B cell (primary cell): ENCODE measurements around the gene RAB6A. TPM values are rescaled to one million over a fixed set of nuclear protein-coding genes. Genes with fewer than 3 reads are reported as not detected.

Experiments used
- ATAC-seq: fragments of 200-7000 bp; cut with Tn5 transposase; one replicate; pipeline ENCODE4 v1.10.0; 2021; ENCODE audit warnings: low read depth, mild to moderate bottlenecking, moderate number of reproducible peaks, moderate library complexity
- CTCF ChIA-PET: fragments of 350-600 bp; sonication (Branson Sonifier 250); formaldehyde crosslinking; loops from one replicate; lab custom pipeline; 2021; ENCODE audit warnings: antibody characterized with exemption, inconsistent platforms; lab: Charles Lee
- POLR2A ChIA-PET: fragments of 350-600 bp; sonication (Branson Sonifier 250); formaldehyde crosslinking; loops from one replicate; lab custom pipeline; 2021; ENCODE audit warnings: antibody characterized with exemption; lab: Charles Lee
- DNase-seq: peaks from one replicate; pipeline ENCODE4 v3.0.0; 2013
- H2AFZ ChIP-seq: 2 replicates; pipeline ENCODE4 v1.6.1; 2012; ENCODE audit warnings: mild to moderate bottlenecking, low read depth, low read length; ENCODE audit not compliant: insufficient read depth, poor library complexity, severe bottlenecking
- H3K27ac ChIP-seq, 2 donors: 1 replicate in 1 of 2; 2 replicates in 1 of 2; pipeline ENCODE4 v1.5.1; 2012 to 2013; ENCODE audit warnings: low read length in 2 of 2, mild to moderate bottlenecking in 2 of 2, moderate library complexity in 1 of 2
- H3K27me3 ChIP-seq, 4 experiments: fragments of 200-600 bp in 1 of 4; sonication (generic) in 1 of 4; replicated peaks in 1 of 4; 1 replicate in 2 of 4; 2 replicates in 2 of 4; pipeline versions ENCODE4 v1.6.1 to v1.7.0; 2013 to 2016; ENCODE audit warnings: low read length in 3 of 4, mild to moderate bottlenecking in 2 of 4, mixed read lengths in 1 of 4, moderate library complexity in 1 of 4; ENCODE audit not compliant: insufficient read depth in 4 of 4, control insufficient read depth in 3 of 4; ENCODE audit errors: control extremely low read depth in 1 of 4
- H3K36me3 ChIP-seq, 2 experiments: replicated peaks in 1 of 2; 1 replicate in 1 of 2; 2 replicates in 1 of 2; pipeline versions ENCODE4 v1.6.1 to v1.7.1; 2013; ENCODE audit warnings: low read length in 1 of 2; ENCODE audit not compliant: insufficient read depth in 2 of 2, control insufficient read depth in 1 of 2; ENCODE audit errors: control extremely low read depth in 1 of 2, extremely low read depth in 1 of 2
- H3K4me1 ChIP-seq, 2 donors: fragments of 200-600 bp in 1 of 2; sonication (generic) in 1 of 2; 1 replicate in 1 of 2; 2 replicates in 1 of 2; pipeline versions ENCODE4 v1.5.1 to v1.6.1; 2013 to 2017; ENCODE audit warnings: low read length in 2 of 2; ENCODE audit not compliant: control insufficient read depth in 2 of 2, insufficient read depth in 2 of 2
- H3K4me2 ChIP-seq: replicated peaks from 2 replicates; pipeline ENCODE3; 2012; ENCODE audit warnings: mild to moderate bottlenecking, low read depth, low read length; ENCODE audit not compliant: poor library complexity, severe bottlenecking
- H3K4me3 ChIP-seq, 5 experiments: fragments of 200-600 bp in 1 of 5; sonication (generic) in 1 of 5; 1 replicate in 3 of 5; 2 replicates in 2 of 5; pipeline versions ENCODE4 v1.5.1 to v1.7.0; 2011 to 2016; ENCODE audit warnings: low read length in 4 of 5, mild to moderate bottlenecking in 4 of 5, low read depth in 2 of 5, control low read depth in 1 of 5, moderate library complexity in 1 of 5; ENCODE audit not compliant: insufficient read depth in 1 of 5; ENCODE audit errors: control extremely low read depth in 1 of 5, extremely low read depth in 1 of 5
- H3K79me2 ChIP-seq: fragments of 200-600 bp; sonication (generic); one replicate; pipeline ENCODE4 v1.6.0; 2016; ENCODE audit warnings: low read length; ENCODE audit not compliant: control insufficient read depth, insufficient read depth
- H3K9ac ChIP-seq: fragments of 200-600 bp; sonication (generic); 2 replicates; pipeline ENCODE4 v1.6.1; 2017; ENCODE audit warnings: mild to moderate bottlenecking, low read length, moderate library complexity
- H3K9me3 ChIP-seq, 3 donors: one replicate each; pipeline versions ENCODE4 v1.6.1 to v1.7.1; 2013; ENCODE audit warnings: low read length in 2 of 3; ENCODE audit not compliant: control insufficient read depth in 2 of 3, insufficient read depth in 1 of 3; ENCODE audit errors: control extremely low read depth in 1 of 3
- H4K20me1 ChIP-seq: 2 replicates; pipeline ENCODE4 v1.6.0; 2012; ENCODE audit warnings: mild to moderate bottlenecking, low read length; ENCODE audit not compliant: insufficient read depth, control insufficient read depth, poor library complexity, severe bottlenecking
- H3K27ac Mint-ChIP-seq: one replicate; pipeline ENCODE4 v1.8.0; 2021; ENCODE audit warnings: mixed read lengths
- H3K27me3 Mint-ChIP-seq: one replicate; pipeline ENCODE4 v1.8.0; 2021; ENCODE audit warnings: mixed read lengths
- H3K4me1 Mint-ChIP-seq: one replicate; pipeline ENCODE4 v1.8.0; 2021; ENCODE audit warnings: mixed read lengths
- H3K4me3 Mint-ChIP-seq: one replicate; pipeline ENCODE4 v1.8.0; 2021; ENCODE audit warnings: mixed read lengths
- H3K9me3 Mint-ChIP-seq: one replicate; pipeline ENCODE4 v1.8.0; 2022; ENCODE audit warnings: mixed read lengths; ENCODE audit not compliant: insufficient read depth
- EZH2 ChIP-seq: IDR thresholded peaks from 2 replicates; pipeline ENCODE4 v1.6.1; 2012; ENCODE audit warnings: borderline replicate concordance, low read depth, mild to moderate bottlenecking, moderate library complexity, low read length; ENCODE audit not compliant: insufficient read depth, poor library complexity, severe bottlenecking
- WGBS: methylation state at CpG from one replicate; pipeline ENCODE4 v1.1.5; 2013; ENCODE audit warnings: missing lambda C conversion rate; ENCODE audit not compliant: insufficient coverage; 5-methylcytosine and 5-hydroxymethylcytosine counted together
- intact Hi-C: fragments of 100-400 bp; cut with micrococcal nuclease; formaldehyde crosslinking; loops from one replicate; pipeline ENCODE4 v1.10.0; 2022
- polyA plus RNA-seq: library from polyadenylated mRNA; depleted of rRNA; stranded (reverse); fragments of >200 nt; gene quantifications from 2 replicates; pipeline ENCODE4 v1.2.3, GENCODE V29; 2012
- total RNA-seq, 2 donors: library from RNA; stranded (reverse); fragments of 120-200 nt in 1 of 2; gene quantifications; 1 replicate in 1 of 2; 2 replicates in 1 of 2; pipeline versions ENCODE4 v1.2.3 to v1.2.4, GENCODE V29; 2013 to 2022
- TF ChIP-seq, protein P1 (sequence below): fragments of 200-600 bp; IDR thresholded peaks from one replicate; pipeline ENCODE4 v1.8.0; 2022; ENCODE audit warnings: antibody characterized with exemption, mild to moderate bottlenecking

Gene RAB6A
- total and polyA plus RNA-seq, 2 donors (not counting 1 experiment from before 2014, with no cell fraction given), result 17.2 to 70.5 TPM

DNA sequence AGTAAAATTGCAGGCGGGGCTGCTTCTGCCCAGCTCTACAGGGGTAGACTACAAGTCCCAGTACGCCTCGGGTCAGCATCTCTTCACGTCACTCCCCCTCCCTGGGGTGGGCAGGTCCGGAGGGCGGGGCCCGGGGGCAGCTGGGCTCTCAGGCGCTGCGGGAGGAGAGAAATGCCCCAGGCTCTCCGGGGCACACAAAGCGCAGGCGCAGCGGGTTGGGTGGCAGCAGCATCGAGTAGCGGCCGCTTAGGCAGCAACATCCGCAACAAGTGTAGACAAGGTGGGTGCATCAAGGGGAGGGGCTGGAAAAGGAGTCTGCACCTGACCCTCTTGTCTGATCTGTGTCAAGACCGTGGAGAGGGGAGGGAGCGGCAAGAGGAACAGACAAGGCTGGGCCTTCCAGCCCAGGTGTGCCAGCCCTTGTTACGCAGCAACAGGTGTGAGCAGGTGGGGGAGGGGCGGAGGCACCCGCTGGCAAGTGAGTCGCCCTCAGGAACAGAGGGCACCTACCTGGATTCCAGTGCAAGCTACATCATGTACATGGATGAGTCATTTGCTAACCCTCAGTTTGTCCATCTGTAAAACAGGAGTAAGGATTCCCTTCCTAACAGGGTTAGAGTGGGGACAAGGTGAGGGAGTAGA, 113.3 kb downstream of the RAB6A start:
- Mint-ChIP-seq H3K4me1 (peaks cover 23% of the 10 kb centered on the region), H3K9me3 (no peaks in the 10 kb centered on the region), H3K27ac (peak overlapping the region; percentile 87)

More for the DNA sequence above, 113.3 kb downstream of the RAB6A start:
- DNase-seq (peak; percentile 92), ATAC-seq (peak; percentile 100)
- Histone ChIP-seq H3K9me3 (no peaks in the 10 kb centered on the region), H3K4me1 (peaks cover 11 to 20% of the 10 kb centered on the region in 2 donors), H3K36me3 (no peaks in the 10 kb centered on the region), H3K4me3 (peak overlapping the region in 4 of 5 experiments; percentile 23 to 56 (median 48)), H3K27me3 (peaks cover 0 to 5% (median 0%) of the 10 kb centered on the region in 4 experiments), H3K27ac (no peak overlapping the region), H4K20me1 (no peaks in the 10 kb centered on the region), H3K9ac (peak overlapping the region; percentile 55), H3K4me2 (peak overlapping the region; percentile 65), H2AFZ (peak overlapping the region; percentile 66), H3K79me2 (no peaks in the 10 kb centered on the region)
- H3K4me3 Mint-ChIP-seq, result peak overlapping the region; percentile 87
- WGBS, result 9% methylated on average over 21 of the region's 23 CpGs
- POLR2A ChIA-PET, result interaction anchor here (0.7 to 1.3 kb wide), 3 partner anchors 12 to 113 kb away, joined by 3 to 4 read pairs (median 3); partner anchors contain the start of gene RAB6A
- CTCF ChIA-PET, result interaction anchor here (0.6 to 5.9 kb wide), 10 partner anchors 9 to 339 kb away, joined by 3 to 49 read pairs (median 4); partner anchors contain the start of genes ARHGEF17 and RELT
- H3K27me3 Mint-ChIP-seq, result peaks cover 4% of the 10 kb centered on the region
- intact Hi-C loops, result loop anchor here (1.0 to 2.0 kb wide), 4 partner anchors 14 to 114 kb away; partner anchors contain the start of genes FAM168A and RAB6A
- TF ChIP-seq EZH2, result no peak
- TF ChIP-seq, protein P1, sequence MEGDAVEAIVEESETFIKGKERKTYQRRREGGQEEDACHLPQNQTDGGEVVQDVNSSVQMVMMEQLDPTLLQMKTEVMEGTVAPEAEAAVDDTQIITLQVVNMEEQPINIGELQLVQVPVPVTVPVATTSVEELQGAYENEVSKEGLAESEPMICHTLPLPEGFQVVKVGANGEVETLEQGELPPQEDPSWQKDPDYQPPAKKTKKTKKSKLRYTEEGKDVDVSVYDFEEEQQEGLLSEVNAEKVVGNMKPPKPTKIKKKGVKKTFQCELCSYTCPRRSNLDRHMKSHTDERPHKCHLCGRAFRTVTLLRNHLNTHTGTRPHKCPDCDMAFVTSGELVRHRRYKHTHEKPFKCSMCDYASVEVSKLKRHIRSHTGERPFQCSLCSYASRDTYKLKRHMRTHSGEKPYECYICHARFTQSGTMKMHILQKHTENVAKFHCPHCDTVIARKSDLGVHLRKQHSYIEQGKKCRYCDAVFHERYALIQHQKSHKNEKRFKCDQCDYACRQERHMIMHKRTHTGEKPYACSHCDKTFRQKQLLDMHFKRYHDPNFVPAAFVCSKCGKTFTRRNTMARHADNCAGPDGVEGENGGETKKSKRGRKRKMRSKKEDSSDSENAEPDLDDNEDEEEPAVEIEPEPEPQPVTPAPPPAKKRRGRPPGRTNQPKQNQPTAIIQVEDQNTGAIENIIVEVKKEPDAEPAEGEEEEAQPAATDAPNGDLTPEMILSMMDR, result no peak
